Measurements from ENCODE around the gene CCDC178.

GRCh38 chr18:33459612-33460011 is 19.1 kb upstream of the CCDC178 start:
- no peak for TF ChIP-seq CTCF (IDR thresholded peaks at IDR 0.05 in 2 of 3, conservative IDR thresholded peaks at IDR 0.05 in 1 of 3; ENCODE audit: borderline replicate concordance in 1 of 3, insufficient read depth in 1 of 3, low read depth in 2 of 3, low read length in 2 of 3)
- TF ChIP-seq SIN3A (IDR thresholded peaks at IDR 0.05; ENCODE audit: low read depth) = no peak
- no peak for TF ChIP-seq POLR2A (IDR thresholded peaks at IDR 0.05; ENCODE audit: borderline replicate concordance, extremely low read depth, insufficient read depth, insufficient read length)
- TF ChIP-seq, protein P1, sequence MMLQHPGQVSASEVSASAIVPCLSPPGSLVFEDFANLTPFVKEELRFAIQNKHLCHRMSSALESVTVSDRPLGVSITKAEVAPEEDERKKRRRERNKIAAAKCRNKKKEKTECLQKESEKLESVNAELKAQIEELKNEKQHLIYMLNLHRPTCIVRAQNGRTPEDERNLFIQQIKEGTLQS (IDR thresholded peaks at IDR 0.05) = no peak
- TF ChIP-seq EZH2 (IDR thresholded peaks at IDR 0.05) = no peak
- TF ChIP-seq, protein P2, sequence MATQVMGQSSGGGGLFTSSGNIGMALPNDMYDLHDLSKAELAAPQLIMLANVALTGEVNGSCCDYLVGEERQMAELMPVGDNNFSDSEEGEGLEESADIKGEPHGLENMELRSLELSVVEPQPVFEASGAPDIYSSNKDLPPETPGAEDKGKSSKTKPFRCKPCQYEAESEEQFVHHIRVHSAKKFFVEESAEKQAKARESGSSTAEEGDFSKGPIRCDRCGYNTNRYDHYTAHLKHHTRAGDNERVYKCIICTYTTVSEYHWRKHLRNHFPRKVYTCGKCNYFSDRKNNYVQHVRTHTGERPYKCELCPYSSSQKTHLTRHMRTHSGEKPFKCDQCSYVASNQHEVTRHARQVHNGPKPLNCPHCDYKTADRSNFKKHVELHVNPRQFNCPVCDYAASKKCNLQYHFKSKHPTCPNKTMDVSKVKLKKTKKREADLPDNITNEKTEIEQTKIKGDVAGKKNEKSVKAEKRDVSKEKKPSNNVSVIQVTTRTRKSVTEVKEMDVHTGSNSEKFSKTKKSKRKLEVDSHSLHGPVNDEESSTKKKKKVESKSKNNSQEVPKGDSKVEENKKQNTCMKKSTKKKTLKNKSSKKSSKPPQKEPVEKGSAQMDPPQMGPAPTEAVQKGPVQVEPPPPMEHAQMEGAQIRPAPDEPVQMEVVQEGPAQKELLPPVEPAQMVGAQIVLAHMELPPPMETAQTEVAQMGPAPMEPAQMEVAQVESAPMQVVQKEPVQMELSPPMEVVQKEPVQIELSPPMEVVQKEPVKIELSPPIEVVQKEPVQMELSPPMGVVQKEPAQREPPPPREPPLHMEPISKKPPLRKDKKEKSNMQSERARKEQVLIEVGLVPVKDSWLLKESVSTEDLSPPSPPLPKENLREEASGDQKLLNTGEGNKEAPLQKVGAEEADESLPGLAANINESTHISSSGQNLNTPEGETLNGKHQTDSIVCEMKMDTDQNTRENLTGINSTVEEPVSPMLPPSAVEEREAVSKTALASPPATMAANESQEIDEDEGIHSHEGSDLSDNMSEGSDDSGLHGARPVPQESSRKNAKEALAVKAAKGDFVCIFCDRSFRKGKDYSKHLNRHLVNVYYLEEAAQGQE (IDR thresholded peaks at IDR 0.05; ENCODE audit: low read depth) = no peak

Measured in HCT116 (cell line).